Measurements from ENCODE around the gene EEPD1. TPM values are rescaled to one million over a fixed set of nuclear protein-coding genes. Genes with fewer than 3 reads are reported as not detected.

The EEPD1 gene
- total RNA-seq, 1 donor: 9.0 TPM

- H3K4me3 ChIP-seq (ENCODE audit: insufficient read depth, low read length): no peak overlapping the region
- no peaks in the 10 kb centered on the region for H3K36me3 ChIP-seq (ENCODE audit: insufficient read depth, low read length)
- no peaks in the 10 kb centered on the region for H3K9me3 ChIP-seq (ENCODE audit: low read depth, low read length)
- no peaks in the 10 kb centered on the region for H3K4me1 ChIP-seq (ENCODE audit: insufficient read depth, low read length)
- no peak overlapping the region for H2AFZ ChIP-seq (ENCODE audit: low read length)
- TF ChIP-seq CTCF (IDR thresholded peaks at IDR 0.05; ENCODE audit: extremely low read depth, low read depth, low read length): no peak
- no peaks in the 10 kb centered on the region for H3K79me2 ChIP-seq (ENCODE audit: insufficient read depth, low read length)
- H4K20me1 ChIP-seq (ENCODE audit: insufficient read depth, low read length): no peaks in the 10 kb centered on the region
- H3K4me2 ChIP-seq (ENCODE audit: insufficient read depth, low read length): no peak overlapping the region
- peaks cover 12% of the 10 kb centered on the region for H3K27me3 ChIP-seq (ENCODE audit: insufficient read depth, low read length)
- no peak for DNase-seq (ENCODE audit: insufficient read length, low spot score, missing footprints)
- H3K27ac ChIP-seq (ENCODE audit: low read depth, low read length): no peak overlapping the region
Measured at GRCh38 chr7:36137258-36137657, 15.8 kb upstream of the EEPD1 start.

- no peak overlapping the region for H3K4me2 ChIP-seq (ENCODE audit: insufficient read depth, low read length)
- no peak overlapping the region for H3K4me3 ChIP-seq (ENCODE audit: insufficient read depth, low read length)
- H3K27me3 ChIP-seq (ENCODE audit: insufficient read depth, low read length): peaks cover 12% of the 10 kb centered on the region
- no peaks in the 10 kb centered on the region for H3K4me1 ChIP-seq (ENCODE audit: insufficient read depth, low read length)
- no peaks in the 10 kb centered on the region for H3K9me3 ChIP-seq (ENCODE audit: low read depth, low read length)
- H3K27ac ChIP-seq (ENCODE audit: low read depth, low read length): no peak overlapping the region
- DNase-seq (ENCODE audit: insufficient read length, low spot score, missing footprints): no peak
- no peak for TF ChIP-seq CTCF (IDR thresholded peaks at IDR 0.05; ENCODE audit: extremely low read depth, low read depth, low read length)
- H3K36me3 ChIP-seq (ENCODE audit: insufficient read depth, low read length): no peaks in the 10 kb centered on the region
- no peak overlapping the region for H2AFZ ChIP-seq (ENCODE audit: low read length)
- no peaks in the 10 kb centered on the region for H4K20me1 ChIP-seq (ENCODE audit: insufficient read depth, low read length)
- H3K79me2 ChIP-seq (ENCODE audit: insufficient read depth, low read length): no peaks in the 10 kb centered on the region
Measured at GRCh38 chr7:36137754-36138153, 15.3 kb upstream of the EEPD1 start.

GRCh38 chr7:36138209-36138608 lies 14.8 kb upstream of the EEPD1 start:
- no peak overlapping the region for H3K4me2 ChIP-seq (ENCODE audit: insufficient read depth, low read length)

GRCh38 chr7:36141351-36141750 lies 11.7 kb upstream of the EEPD1 start:
- Histone ChIP-seq H3K79me2 (ENCODE audit: insufficient read depth, low read length) (no peaks in the 10 kb centered on the region), H2AFZ (ENCODE audit: low read length) (no peak overlapping the region), H3K27ac (ENCODE audit: low read depth, low read length) (no peak overlapping the region), H3K4me1 (ENCODE audit: insufficient read depth, low read length) (no peaks in the 10 kb centered on the region), H4K20me1 (ENCODE audit: insufficient read depth, low read length) (no peaks in the 10 kb centered on the region), H3K27me3 (ENCODE audit: insufficient read depth, low read length) (peaks cover 7% of the 10 kb centered on the region), H3K4me2 (ENCODE audit: insufficient read depth, low read length) (no peak overlapping the region), H3K4me3 (ENCODE audit: insufficient read depth, low read length) (no peak overlapping the region), H3K9me3 (ENCODE audit: low read depth, low read length) (no peaks in the 10 kb centered on the region), H3K36me3 (ENCODE audit: insufficient read depth, low read length) (no peaks in the 10 kb centered on the region)
- TF ChIP-seq CTCF (IDR thresholded peaks at IDR 0.05; ENCODE audit: extremely low read depth, low read depth, low read length): no peak
- no peak for DNase-seq (ENCODE audit: insufficient read length, low spot score, missing footprints)

More at GRCh38 chr7:36138209-36138608, 14.8 kb upstream of the EEPD1 start:
- Histone ChIP-seq H3K36me3 (ENCODE audit: insufficient read depth, low read length) (no peaks in the 10 kb centered on the region), H2AFZ (ENCODE audit: low read length) (no peak overlapping the region), H3K79me2 (ENCODE audit: insufficient read depth, low read length) (no peaks in the 10 kb centered on the region), H3K4me1 (ENCODE audit: insufficient read depth, low read length) (no peaks in the 10 kb centered on the region), H3K4me3 (ENCODE audit: insufficient read depth, low read length) (no peak overlapping the region), H4K20me1 (ENCODE audit: insufficient read depth, low read length) (no peaks in the 10 kb centered on the region), H3K9me3 (ENCODE audit: low read depth, low read length) (no peaks in the 10 kb centered on the region), H3K27me3 (ENCODE audit: insufficient read depth, low read length) (peaks cover 12% of the 10 kb centered on the region), H3K27ac (ENCODE audit: low read depth, low read length) (no peak overlapping the region)
- no peak for DNase-seq (ENCODE audit: insufficient read length, low spot score, missing footprints)
- TF ChIP-seq CTCF (IDR thresholded peaks at IDR 0.05; ENCODE audit: extremely low read depth, low read depth, low read length): no peak
